Activated CD4-positive, alpha-beta T cell treated with anti-CD3 and anti-CD28 coated beads, Interleukin-2, Interleukin-6, amounts not matched to agents 100 ng/mL and 50 ng/mL, durations not matched to agents 16 hours and 8 hours (primary cell): ENCODE measurements around the gene IGSF3.
"Not testable (repeated sequence)": the region's sequence is repeated elsewhere in the genome, so short reads cannot be mapped to it uniquely, and the experiment has no call there.

Source experiments
- DNase-seq: peaks from one replicate; pipeline ENCODE4 v3.0.0-alpha.2; 2020

Gene IGSF3

GRCh38 chr1:116571215-116571919, 96.2 kb downstream of the IGSF3 start:
- no peak for DNase-seq

- peak; percentile 94 for DNase-seq
Observed at GRCh38 chr1:116570358-116571214, 96.9 kb downstream of the IGSF3 start, which contains the start of gene CD58. CD58 (minus strand) TSS chr1:116571026; CDS start chr1:116570972, 54 bp downstream.

GRCh38 chr1:116569776-116570357, 97.7 kb downstream of the IGSF3 start:
- peak; percentile 78 for DNase-seq

- DNase-seq: no peak
Observed at GRCh38 chr1:116569381-116569670, 98.2 kb downstream of the IGSF3 start.

- DNase-seq: no peak
Observed at GRCh38 chr1:116568662-116569380, 98.7 kb downstream of the IGSF3 start.

- peak; percentile 60 for DNase-seq
Observed at GRCh38 chr1:116567790-116568661, 99.5 kb downstream of the IGSF3 start.

- no peak for DNase-seq
Observed at GRCh38 chr1:116565222-116565621, 102.3 kb downstream of the IGSF3 start.

GRCh38 chr1:116564426-116564825, 103.1 kb downstream of the IGSF3 start:
- DNase-seq: no peak

GRCh38 chr1:116562465-116562864, 105.1 kb downstream of the IGSF3 start:
- DNase-seq: not testable (repeated sequence)

GRCh38 chr1:116561563-116561962, 106.0 kb downstream of the IGSF3 start:
- DNase-seq: no peak

- peak; percentile 54 for DNase-seq
Observed at GRCh38 chr1:116560704-116561490, 106.6 kb downstream of the IGSF3 start.

GRCh38 chr1:116559304-116559761, 108.2 kb downstream of the IGSF3 start:
- peak; percentile 61 for DNase-seq

GRCh38 chr1:116558571-116558970, 109.0 kb downstream of the IGSF3 start:
- no peak for DNase-seq

GRCh38 chr1:116558140-116558549, 109.4 kb downstream of the IGSF3 start:
- DNase-seq: peak; percentile 39

GRCh38 chr1:116557323-116557878, 110.1 kb downstream of the IGSF3 start:
- DNase-seq: no peak

GRCh38 chr1:116556289-116557006, 111.1 kb downstream of the IGSF3 start:
- peak; percentile 95 for DNase-seq

GRCh38 chr1:116554924-116555323, 112.6 kb downstream of the IGSF3 start:
- DNase-seq: no peak

GRCh38 chr1:116553386-116554115, 114.0 kb downstream of the IGSF3 start:
- DNase-seq: no peak

GRCh38 chr1:116546354-116546977, 121.1 kb downstream of the IGSF3 start:
- no peak for DNase-seq
